Esophagus squamous epithelium (tissue), 4 donors: ENCODE measurements around the gene GEN1.

Experiments used
- POLR2A ChIP-seq, 4 donors: fragments of 450-650 bp; IDR thresholded peaks; one replicate each; pipeline ENCODE4 v1.6.1; 2017; ENCODE audit warnings: antibody characterized with exemption in 4 of 4, mild to moderate bottlenecking in 4 of 4, moderate library complexity in 3 of 4
- TF ChIP-seq, protein P1 (sequence below), 6 experiments: fragments of 450-650 bp in 4 of 6; fragments of 200-600 bp in 2 of 6; sonication (generic) in 2 of 6; IDR thresholded peaks; one replicate each; pipeline ENCODE4 v1.5.1; 2016 to 2019; ENCODE audit warnings: antibody characterized with exemption in 6 of 6, mild to moderate bottlenecking in 4 of 6, moderate library complexity in 4 of 6

DNA sequence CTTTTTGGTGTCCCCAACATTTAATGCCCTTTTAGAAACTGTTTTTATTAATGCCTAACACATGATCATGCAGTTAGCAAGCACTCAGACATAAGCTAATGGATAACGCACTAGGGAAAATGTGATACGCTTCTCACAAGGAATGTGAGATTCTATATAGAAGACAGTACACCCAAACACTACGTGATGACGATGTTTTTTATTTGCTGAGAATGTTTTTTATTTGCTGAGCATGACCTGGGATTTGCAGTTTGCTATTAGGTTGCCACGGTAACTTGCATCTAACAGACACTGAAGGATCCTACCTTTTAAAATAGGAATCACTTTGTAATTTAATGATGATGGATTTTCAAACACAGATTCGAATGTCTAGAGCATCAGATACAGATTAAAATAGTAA lies 5.2 kb upstream of the GEN1 start:
- TF ChIP-seq, protein P1, sequence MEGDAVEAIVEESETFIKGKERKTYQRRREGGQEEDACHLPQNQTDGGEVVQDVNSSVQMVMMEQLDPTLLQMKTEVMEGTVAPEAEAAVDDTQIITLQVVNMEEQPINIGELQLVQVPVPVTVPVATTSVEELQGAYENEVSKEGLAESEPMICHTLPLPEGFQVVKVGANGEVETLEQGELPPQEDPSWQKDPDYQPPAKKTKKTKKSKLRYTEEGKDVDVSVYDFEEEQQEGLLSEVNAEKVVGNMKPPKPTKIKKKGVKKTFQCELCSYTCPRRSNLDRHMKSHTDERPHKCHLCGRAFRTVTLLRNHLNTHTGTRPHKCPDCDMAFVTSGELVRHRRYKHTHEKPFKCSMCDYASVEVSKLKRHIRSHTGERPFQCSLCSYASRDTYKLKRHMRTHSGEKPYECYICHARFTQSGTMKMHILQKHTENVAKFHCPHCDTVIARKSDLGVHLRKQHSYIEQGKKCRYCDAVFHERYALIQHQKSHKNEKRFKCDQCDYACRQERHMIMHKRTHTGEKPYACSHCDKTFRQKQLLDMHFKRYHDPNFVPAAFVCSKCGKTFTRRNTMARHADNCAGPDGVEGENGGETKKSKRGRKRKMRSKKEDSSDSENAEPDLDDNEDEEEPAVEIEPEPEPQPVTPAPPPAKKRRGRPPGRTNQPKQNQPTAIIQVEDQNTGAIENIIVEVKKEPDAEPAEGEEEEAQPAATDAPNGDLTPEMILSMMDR (IDR thresholded peaks at IDR 0.05), result no peak
- TF ChIP-seq POLR2A (IDR thresholded peaks at IDR 0.05), result no peak
